MM.1S (cell line): ENCODE measurements around the gene AGK.

Experiments
- EZH2 ChIP-seq: fragments of 300-600 bp; sonication (generic); optimal IDR thresholded peaks from 2 replicates; pipeline ENCODE3; 2017; ENCODE audit warnings: low read depth, mild to moderate bottlenecking, antibody characterized with exemption, low read length, mixed read lengths
- TF ChIP-seq, protein P1 (sequence below): fragments of 300-600 bp; sonication (generic); IDR thresholded peaks from 2 replicates; pipeline ENCODE4 v1.5.1; 2016; ENCODE audit warnings: antibody characterized with exemption, low read length, mixed read lengths

DNA sequence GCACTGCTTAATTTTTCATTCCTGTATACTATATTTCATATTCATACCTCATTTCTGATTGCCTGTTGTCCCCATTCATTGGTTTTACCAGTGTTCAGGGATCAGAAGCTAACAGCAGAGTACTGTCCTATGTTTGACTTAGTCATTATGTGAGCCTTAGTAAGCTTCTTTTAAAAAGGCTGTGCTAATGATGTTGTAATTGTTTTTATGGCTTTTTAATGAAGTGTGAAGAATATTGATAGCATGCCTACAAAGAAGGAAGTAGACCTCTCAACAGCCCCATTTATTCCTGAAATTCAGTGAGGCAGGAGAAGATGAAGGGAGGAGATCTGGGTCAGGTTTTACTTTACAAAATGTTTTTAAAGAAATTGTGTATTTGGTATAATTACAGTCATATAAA, 61.7 kb downstream of the AGK start:
- TF ChIP-seq, protein P1, sequence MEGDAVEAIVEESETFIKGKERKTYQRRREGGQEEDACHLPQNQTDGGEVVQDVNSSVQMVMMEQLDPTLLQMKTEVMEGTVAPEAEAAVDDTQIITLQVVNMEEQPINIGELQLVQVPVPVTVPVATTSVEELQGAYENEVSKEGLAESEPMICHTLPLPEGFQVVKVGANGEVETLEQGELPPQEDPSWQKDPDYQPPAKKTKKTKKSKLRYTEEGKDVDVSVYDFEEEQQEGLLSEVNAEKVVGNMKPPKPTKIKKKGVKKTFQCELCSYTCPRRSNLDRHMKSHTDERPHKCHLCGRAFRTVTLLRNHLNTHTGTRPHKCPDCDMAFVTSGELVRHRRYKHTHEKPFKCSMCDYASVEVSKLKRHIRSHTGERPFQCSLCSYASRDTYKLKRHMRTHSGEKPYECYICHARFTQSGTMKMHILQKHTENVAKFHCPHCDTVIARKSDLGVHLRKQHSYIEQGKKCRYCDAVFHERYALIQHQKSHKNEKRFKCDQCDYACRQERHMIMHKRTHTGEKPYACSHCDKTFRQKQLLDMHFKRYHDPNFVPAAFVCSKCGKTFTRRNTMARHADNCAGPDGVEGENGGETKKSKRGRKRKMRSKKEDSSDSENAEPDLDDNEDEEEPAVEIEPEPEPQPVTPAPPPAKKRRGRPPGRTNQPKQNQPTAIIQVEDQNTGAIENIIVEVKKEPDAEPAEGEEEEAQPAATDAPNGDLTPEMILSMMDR = no peak
- TF ChIP-seq EZH2 = no peak
